Measurements from ENCODE around the gene SLC51A.
"Not testable (repeated sequence)": the region's sequence is repeated elsewhere in the genome, so short reads cannot be mapped to it uniquely, and the experiment has no call there.

The SLC51A gene

DNA sequence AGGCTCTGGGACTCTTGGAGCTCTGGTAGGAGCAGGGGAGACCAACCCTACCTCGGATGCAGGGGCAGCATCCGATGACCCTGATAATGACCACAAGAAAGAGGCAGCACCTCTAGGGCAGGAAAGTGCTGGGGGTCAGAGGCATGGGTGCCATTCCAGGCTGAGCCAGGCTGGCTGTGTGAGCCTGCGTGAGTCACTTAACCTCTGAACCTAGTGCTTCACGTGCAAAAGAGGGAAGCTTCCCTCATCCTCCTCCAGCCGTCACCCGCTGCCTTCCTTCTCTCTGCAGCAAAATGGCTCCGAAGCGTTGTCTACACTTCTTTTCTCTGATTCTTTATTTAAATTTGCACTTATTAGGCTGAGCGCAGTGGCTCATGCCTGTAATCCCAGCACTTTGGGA is 40.6 kb upstream of the SLC51A start:
- TF ChIP-seq, protein P1, sequence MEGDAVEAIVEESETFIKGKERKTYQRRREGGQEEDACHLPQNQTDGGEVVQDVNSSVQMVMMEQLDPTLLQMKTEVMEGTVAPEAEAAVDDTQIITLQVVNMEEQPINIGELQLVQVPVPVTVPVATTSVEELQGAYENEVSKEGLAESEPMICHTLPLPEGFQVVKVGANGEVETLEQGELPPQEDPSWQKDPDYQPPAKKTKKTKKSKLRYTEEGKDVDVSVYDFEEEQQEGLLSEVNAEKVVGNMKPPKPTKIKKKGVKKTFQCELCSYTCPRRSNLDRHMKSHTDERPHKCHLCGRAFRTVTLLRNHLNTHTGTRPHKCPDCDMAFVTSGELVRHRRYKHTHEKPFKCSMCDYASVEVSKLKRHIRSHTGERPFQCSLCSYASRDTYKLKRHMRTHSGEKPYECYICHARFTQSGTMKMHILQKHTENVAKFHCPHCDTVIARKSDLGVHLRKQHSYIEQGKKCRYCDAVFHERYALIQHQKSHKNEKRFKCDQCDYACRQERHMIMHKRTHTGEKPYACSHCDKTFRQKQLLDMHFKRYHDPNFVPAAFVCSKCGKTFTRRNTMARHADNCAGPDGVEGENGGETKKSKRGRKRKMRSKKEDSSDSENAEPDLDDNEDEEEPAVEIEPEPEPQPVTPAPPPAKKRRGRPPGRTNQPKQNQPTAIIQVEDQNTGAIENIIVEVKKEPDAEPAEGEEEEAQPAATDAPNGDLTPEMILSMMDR (IDR thresholded peaks at IDR 0.05; ENCODE audit: borderline replicate concordance, insufficient read depth, low read depth, low read length), result no peak
- H3K4me3 ChIP-seq (ENCODE audit: low read depth, low read length), result no peak overlapping the region

DNA sequence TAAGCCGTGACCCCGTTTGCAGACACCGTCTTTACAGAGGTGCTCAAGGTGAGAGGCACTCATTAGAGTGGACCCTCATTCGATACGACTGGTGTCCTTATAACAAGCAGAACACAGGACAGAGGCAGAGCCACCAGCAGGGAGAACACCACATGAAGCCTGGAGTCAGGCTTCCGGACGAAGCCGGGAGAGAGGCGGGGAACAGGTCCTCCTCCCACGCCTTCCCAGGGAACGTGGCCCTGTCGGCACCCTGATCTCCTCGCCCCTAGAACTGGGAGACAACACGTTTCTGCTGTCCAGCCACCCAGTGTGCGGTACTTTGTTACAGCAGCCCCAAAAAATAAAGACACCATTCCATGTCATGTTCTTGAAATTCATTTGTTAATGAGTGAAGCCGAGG is 38.8 kb upstream of the SLC51A start:
- no peak overlapping the region for H3K4me3 ChIP-seq (ENCODE audit: low read depth, low read length)
- TF ChIP-seq, protein P1 (IDR thresholded peaks at IDR 0.05; ENCODE audit: borderline replicate concordance, insufficient read depth, low read depth, low read length), result no peak

DNA sequence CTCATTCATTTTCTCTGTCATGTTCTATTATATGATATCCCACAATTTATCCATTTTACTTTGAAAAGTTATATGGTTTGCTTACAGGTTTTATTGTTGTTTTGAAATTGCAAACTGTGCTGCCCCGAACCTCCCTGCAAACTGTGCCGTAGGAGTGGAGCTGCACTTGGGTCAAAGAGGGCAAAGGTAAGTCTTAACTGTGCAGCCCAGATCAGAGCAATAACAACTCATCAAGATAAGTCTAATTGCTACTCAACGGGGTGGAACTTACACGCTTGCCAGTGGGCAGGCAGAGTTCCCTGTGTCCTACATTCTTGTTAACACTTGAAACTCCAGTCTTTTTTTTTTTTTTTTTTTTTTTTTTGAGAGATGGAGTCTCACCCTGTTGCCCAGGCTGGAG is 38.4 kb upstream of the SLC51A start:
- TF ChIP-seq, protein P1 (IDR thresholded peaks at IDR 0.05; ENCODE audit: borderline replicate concordance, insufficient read depth, low read depth, low read length), result no peak

DNA sequence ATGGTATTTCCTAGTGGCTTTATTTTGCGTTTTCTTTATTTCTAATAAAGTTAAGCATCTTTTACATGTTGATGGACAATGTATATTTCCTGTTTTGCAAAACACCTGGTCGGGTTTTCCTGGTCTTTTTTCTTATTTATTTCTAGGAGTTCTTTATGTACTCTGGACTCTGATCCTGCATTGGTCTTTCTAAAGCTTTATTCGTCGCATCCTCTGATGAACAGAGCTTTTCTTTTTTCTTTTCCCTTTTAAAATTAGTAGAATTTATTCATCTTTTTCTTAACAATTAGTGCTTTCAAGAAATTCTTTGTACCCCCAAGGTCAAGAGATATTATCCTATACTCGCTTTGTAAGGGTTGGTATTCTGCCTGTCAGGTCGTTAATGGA is 37.3 kb upstream of the SLC51A start:
- TF ChIP-seq, protein P1 (IDR thresholded peaks at IDR 0.05; ENCODE audit: borderline replicate concordance, insufficient read depth, low read depth, low read length), result no peak
- H3K4me3 ChIP-seq (ENCODE audit: low read depth, low read length), result peak overlapping the region; percentile 6

More for the DNA sequence above, 38.4 kb upstream of the SLC51A start:
- H3K4me3 ChIP-seq (ENCODE audit: low read depth, low read length), result no peak overlapping the region

DNA sequence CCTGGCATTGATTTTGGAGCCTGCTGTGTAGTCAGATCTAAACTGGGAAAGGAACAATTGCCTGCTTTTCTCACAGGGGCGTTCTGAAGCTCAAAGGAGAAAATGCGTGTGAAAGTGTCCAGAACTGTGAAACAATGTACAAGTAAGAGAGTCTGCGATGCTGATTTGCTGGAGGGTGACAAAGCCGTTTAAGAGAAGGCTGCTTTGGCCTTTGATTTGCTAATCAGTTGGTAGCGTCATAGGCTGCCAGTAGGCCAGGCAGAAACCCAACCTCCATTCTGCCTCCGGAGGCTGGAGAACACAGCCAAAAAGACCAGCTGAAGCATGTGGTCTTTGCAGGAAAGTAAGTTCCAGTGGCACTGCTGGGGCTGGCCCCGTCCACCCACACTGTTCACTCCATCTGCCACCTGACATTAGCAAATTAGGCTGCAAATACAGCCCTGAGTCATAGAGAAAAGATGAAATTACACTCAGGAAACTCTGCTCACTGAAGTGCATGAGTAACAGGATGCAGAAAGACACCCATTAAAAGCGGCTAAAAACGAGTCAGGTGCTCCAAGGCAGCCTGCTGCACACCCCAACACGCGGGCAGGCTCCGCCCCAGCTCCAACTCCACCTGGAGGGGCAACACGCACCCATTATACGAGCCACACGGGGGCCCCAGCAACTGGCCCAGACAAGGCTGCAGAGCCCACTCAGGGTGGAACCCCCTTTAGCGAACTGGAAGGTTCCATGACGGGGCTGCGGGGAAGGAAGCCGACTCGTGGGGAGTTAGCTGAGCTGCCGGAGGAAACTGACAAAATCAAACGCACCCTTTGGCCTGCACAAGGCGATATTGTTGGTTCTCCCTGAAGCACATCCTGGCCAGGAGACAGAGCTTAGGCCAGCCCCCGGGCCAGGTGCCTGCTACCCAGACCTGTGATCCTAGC is 36.7 kb upstream of the SLC51A start:
- peak overlapping the region; percentile 45 for H3K4me3 ChIP-seq (ENCODE audit: low read depth, low read length)
- TF ChIP-seq, protein P1 (IDR thresholded peaks at IDR 0.05; ENCODE audit: borderline replicate concordance, insufficient read depth, low read depth, low read length), result peak; percentile 45

DNA sequence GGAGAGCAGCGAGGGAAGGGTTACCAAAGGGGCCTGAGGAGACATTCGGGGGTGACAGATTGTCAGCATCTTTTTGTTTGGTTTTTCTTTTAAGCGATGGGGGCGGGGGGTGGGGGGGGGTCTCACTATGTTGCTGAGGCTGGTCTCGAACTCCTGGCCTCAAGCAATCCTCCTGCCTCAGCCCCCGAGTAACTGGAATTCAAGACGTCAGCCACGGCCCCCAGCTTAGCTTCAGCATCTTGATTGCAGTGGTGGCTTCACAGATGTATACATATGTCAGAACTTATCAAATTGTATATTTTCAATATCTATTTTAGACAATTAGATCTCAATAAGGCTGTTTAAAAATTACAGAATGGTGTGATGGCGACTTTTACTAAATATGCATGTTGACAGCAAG is 36.0 kb upstream of the SLC51A start:
- TF ChIP-seq, protein P1 (IDR thresholded peaks at IDR 0.05; ENCODE audit: borderline replicate concordance, insufficient read depth, low read depth, low read length), result no peak
- H3K4me3 ChIP-seq (ENCODE audit: low read depth, low read length), result peak overlapping the region; percentile 45

DNA sequence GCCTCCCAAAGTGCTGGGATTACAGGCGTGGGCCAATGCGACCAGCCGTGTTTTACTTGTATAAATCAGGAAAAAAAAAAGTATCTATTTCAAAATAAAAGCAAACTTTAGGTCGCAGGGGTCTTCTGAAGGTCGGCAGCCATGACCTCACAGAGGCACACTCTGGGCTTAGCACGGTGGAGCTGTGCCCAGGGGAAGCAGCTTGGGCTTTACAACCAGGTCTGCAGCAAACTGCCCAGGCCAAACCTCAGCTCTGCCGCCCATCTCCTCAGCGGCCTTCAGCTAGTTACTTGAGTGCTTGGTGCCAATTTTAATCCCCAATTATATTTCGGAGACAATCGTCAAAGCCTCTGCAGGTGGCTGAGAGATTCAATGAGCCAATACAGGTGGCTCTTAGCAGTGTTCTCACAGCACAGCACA is 35.2 kb upstream of the SLC51A start:
- TF ChIP-seq, protein P1 (IDR thresholded peaks at IDR 0.05; ENCODE audit: borderline replicate concordance, insufficient read depth, low read depth, low read length), result no peak
- H3K4me3 ChIP-seq (ENCODE audit: low read depth, low read length), result no peak overlapping the region

DNA sequence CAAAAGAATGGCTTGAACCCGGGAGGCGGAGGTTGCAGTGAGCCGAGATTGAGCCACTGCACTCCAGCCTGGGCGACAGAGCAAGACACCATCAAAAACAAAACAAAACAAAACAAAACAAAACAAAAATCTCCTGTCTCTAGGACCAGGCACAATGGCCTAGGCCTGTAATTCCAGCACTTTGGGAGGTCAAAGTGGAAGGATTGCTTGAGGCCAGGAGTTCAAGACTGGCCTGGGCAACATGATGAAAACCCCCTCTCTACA is 32.2 kb upstream of the SLC51A start:
- not testable (repeated sequence) for H3K4me3 ChIP-seq (ENCODE audit: low read depth, low read length)
